HL-60/S4 (cell line): ENCODE results near the gene DTNBP1.

ENCODE experiments used
- in situ Hi-C: fragments of 300-500 bp; cut with MboI; formaldehyde crosslinking; loops from 2 replicates; pipeline ENCODE4 v1.14.3; 2022; ENCODE audit warnings: low sequenced_read_pairs

DTNBP1 gene

DNA sequence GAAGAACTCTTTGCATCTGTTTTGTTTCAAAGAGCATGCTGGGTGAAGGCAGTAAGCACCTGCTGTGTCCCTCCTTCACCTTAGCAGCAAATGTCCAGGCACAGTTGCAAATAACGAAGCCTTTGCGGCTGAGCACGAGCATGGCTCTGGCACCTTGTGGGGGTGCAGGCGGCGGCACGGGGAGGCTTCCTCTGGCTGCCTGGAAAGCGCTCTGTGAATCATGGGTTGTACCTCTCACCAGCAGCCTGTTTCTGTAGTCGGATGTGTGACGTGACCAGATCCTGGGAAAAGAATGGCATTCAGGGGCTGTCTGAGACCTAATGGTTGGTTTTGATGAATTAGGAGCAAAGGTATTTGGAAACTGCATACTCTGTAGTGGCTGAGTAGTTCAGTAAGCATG, 144.8 kb downstream of the DTNBP1 start:
- in situ Hi-C loops = loop anchor here (25.0 kb wide), 1 partner anchor 694 kb away; no protein-coding TSS in a partner anchor

DNA sequence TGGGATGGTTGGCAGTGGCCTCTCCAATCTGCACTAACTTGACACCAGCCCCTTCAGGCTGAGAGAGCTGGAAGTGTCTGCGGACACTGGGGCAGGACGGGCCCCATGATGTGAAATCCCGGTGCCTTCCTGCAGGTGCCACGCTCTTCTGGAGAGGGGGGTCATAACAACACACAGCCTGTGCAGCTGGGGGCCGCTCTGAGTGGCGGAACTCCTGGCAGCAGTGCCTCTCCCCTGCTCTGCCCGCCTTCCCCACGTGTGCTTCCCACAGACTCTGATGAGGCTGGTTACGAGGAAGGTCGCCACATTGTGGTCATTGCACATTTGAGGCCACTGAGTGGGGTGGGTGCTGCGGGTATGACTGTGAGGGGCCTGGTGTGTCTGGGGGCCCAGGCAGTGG, 145.2 kb downstream of the DTNBP1 start:
- in situ Hi-C loops = loop anchor here (25.0 kb wide), 1 partner anchor 695 kb away; no protein-coding TSS in a partner anchor

DNA sequence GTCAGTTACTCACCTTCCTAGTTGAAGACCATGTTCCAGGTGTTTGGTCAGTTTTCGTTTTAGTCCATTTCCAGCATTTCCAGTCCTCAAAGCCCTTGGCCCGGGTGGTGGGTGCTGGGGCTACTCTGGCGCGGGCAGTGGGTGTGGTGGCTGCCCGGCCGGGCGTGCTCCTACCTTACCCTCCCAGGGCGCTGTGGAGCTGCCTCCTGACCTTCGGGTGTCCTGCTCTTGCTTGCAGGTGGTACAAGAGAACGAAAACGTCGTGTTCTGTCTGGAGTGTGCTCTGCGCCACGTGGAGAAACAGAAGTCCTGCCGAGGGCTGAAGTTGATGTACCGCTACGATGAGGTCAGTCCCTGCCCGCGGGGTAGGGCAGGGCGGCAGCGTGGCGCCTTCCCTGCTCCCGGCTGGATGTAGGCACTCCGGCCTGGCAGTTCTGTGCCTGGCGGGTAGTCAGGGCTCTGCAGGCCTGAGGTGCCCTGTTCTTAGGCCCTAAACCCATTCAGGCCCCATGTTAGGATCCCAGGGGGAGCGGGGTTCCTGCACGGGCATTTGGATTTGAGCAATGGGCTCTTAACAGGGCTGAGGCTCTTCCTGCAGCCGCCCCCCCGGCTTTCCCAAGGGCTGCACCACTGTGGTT, 145.8 kb downstream of the DTNBP1 start:
- in situ Hi-C loops = loop anchor here (25.0 kb wide), 1 partner anchor 695 kb away; no protein-coding TSS in a partner anchor

DNA sequence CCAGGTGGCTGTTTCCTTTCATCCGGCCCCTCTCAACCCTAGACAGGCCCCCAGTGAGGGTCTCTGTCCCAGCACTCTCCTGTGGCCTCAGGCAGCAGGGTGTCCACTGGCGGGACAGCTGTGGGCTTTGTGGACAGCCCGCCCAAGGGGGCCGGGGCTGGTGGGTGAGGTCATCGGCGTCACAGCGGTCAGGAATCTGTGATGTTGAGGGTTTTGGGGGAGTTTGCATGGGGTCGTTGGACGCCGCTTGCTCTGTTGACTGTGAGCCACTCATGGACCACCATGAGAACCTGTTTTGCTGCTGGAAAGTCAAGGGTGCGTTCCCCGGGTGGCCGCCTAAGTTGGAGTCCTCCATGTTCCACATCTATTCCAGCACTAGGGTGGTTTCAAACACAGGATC, 146.4 kb downstream of the DTNBP1 start:
- in situ Hi-C loops = loop anchor here (25.0 kb wide), 1 partner anchor 696 kb away; no protein-coding TSS in a partner anchor

DNA sequence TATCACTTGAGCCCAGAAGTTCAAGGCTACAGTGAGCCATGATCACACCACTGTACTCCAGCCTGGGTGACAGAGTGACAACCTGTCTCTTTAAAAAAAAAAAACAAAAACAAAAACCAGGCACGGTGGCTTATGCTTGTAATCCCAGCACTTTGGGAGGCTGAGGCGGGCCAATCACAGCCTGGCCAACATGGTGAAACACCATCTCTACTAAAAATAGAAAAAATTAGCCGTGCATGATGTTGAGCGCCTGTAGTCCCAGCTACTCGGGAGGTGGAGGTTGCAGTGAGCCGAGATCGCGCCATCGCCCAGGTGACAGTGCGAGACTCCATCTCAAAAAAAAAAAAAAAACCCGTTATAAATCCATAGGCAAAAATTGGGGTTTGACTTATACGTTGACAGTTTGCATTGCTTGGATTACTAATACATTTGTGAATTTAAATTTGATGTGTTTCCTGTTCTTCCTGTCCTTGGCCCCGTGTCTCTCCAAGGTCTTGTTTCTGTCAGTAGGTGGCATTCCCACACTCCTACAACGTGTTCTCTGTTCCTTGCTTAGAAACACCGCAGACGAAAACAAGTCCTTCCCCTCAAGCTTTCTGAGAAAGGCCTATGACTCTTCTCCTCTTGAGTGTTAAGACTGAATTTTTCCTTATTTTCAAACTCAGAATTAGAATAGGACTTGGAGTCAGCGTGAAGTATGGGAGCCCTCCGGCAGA, 147.0 kb downstream of the DTNBP1 start:
- in situ Hi-C loops = loop anchor here (25.0 kb wide), 1 partner anchor 696 kb away; no protein-coding TSS in a partner anchor

DNA sequence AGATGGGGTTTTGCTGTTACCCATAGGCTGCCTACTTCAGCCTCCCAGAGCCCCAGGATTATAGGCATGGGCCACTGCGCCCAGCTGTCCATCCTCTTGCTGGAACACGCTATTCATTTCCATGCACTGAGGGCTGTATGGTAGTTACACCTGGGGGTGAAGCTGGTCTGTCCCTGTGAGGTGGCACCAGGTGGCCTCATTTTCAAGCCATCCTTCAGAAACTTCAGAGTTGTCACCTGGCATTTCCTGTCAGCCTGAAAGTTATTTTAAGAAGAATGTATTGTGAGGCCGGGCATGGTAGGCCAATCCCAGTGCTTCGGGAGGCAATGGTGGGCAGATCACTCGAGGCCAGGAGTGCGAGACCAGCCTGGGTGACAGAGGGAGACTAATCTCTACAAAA, 147.6 kb downstream of the DTNBP1 start:
- in situ Hi-C loops = loop anchor here (25.0 kb wide), 1 partner anchor 697 kb away; no protein-coding TSS in a partner anchor

DNA sequence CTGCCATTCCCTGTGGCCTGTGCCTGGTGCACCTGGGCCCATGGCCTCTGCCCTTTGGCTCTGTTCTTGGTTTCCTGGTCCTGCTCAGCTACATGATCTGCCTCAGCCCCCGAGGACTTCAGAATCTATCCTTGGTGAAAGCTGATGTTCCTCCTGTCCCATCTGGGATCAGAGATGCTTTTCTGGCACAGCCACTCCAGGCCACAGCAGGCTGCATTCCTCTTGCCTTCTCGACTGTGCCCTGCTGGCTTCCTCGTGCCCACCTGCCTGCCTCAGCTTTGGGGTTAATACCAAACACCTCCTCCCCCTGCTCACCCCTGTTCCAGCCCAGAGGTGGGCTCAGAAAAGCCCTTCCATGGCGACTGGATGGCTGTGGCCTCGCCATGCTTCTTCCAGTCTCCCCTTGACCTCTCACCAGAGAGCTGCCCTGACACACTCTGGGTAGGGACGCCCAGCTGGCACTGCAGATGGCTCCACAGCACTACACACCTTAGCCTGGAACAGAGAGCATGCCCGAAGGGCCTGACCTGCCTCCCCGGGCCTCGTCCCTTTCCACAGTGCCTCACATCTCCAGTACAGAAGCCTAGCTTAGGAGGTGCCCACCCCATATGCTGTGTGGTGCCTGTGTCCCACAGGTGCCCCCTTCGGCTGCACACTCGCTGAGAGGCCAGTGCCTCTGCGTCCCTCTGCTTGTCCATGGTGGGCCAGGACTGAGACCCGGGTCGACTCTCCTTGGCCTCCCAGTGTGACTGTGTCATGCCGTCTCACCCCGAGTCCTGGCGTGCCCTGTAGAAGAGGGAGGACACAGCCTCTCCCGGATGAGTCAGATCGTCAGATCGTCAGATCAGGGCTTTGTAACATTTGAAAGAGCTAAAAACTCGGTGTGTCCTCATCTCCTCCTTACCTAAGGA, 148.8 kb downstream of the DTNBP1 start:
- in situ Hi-C loops = loop anchor here (25.0 kb wide), 1 partner anchor 698 kb away; no protein-coding TSS in a partner anchor

DNA sequence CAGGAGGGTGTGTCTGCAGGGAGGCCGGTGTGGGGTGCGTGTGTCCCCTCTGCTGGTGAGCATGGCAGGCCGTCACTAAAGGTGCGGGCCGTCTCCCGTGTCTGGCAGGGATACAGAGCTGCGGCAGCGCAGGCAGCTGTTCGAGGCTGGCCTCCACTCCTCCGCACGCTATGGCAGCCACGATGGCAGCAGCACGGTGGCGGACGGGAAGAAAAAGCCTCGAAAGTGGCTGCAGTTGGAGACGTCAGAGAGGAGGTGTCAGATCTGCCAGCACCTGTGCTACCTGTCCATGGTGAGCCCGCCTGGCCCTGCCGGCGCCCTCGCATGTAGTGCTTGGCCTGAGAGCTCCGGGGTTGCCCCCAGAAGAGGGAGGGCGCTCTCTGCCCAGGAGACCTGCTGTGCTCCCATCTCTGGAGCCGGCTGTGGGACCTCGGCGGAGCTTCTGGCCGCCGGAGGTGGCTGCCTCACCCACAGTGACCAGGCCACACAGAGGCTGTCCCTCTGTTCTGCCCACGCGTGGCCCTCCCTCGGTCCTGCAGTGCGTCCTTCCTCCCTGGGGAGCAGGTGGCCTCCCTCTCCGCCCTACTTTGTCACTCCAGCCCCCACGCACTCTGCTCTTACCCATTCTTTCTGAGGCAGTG, 149.6 kb downstream of the DTNBP1 start:
- in situ Hi-C loops = loop anchor here (25.0 kb wide), 1 partner anchor 699 kb away; no protein-coding TSS in a partner anchor

DNA sequence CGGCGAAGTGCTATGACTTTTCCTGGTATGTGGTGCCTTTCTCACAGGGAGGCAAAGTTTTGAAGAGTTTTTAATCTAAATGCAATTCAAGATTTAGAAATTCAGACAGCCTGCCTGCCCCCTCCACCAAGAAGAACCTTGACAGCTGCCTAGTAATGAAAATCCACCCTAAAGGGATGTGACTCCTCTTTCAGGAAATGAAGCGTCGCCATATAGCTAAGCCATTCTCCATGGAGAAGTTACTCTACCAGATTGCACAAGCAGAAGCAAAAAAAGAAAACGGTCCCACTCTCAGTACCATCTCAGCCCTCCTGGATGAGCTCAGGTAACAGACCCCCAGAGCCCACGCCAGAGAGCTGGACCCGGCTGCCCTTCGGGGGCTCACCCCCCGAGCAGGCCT, 150.1 kb downstream of the DTNBP1 start:
- in situ Hi-C loops = loop anchor here (25.0 kb wide), 1 partner anchor 700 kb away; no protein-coding TSS in a partner anchor

DNA sequence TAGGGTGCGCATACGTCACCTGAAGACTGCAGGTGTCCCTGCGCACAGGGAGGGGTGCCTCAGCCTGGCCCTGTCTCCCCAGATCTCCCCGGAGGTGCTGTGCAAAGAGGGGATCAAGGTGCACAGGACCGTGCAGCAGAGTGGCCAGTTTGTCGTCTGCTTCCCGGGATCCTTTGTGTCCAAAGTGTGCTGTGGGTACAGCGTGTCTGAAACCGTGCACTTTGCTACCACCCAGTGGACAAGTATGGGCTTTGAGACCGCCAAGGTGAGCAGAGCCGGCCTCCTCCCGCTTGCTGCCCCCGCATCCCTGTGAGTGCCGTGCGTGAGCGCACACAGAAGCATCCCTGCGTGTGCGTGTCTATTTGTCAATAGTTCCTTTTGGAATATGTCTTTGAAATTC, 150.7 kb downstream of the DTNBP1 start:
- in situ Hi-C loops = loop anchor here (25.0 kb wide), 1 partner anchor 700 kb away; no protein-coding TSS in a partner anchor

DNA sequence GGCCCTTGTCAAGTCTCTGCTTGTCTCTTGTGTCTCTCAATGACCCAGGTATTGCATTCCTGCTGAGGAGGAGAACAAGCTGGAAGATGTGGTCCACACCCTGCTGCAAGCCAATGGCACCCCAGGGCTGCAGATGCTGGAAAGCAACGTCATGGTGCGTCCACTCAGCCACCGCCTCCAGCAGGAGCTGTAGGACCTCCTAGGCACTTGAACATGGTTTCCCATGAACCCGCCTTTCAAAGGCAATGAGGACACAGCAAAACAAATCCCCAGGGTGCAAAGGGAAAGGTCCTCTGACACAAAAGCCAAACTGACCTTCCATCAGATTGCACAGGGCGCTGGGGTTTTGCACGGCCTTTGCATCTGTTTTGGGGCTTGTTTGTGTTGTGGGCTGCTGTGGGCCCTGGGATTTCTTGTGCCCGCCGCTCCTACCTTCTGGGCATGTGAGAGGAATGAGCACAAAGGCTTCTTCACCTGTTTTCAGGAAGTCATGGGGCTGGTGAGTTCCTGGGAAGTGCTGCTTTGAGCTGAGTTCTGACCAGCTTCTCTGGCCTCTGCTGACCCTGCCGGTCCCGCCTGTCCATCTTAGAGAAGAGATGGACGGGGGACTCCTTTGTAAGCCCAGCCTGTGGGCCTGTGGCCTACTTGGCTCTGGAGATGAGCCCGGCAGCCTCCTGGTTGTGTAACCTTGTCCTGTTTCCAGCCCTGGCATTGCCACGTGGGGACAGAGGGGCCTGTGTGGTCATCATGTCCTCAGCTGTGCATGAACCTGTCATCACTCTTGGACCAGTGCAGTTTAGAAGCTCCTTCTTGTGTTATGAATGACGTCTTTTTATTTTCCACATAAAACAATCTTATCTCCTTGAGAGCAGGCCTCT, 151.3 kb downstream of the DTNBP1 start:
- in situ Hi-C loops = loop anchor here (25.0 kb wide), 1 partner anchor 701 kb away; no protein-coding TSS in a partner anchor

DNA sequence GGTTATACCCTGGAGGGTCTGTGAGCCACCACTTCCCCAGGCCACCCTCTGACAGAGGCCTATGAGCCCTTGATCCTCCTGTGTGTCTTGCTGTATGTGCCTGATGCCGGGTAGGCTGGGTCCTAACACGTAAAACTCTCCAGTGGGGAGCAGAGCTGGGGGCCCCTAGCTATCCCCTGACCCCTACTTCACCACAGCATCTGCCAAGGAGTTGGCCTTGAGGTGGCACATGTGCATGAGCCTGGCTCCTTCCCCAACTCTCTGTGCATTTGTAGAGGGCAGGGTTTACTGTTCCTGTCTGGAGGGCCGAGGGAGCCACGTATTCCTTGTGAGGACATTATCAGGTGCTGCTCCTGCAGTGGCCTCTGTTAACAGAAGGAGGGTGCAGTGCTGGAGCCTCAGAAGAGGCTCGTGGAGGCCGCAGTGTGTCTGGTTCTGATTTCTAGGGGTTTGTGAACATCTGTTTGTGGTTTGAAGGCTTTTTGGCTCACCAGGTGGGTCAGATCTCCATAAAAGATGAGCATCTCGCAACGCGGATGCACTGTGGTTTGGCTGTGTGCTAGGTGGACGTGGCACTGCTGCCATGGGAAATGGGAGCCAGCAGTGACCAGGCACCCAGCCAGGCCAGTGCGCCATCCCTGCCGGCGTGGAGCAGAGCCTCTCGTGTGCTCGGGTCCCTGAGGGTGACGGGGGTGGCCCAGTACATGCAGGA, 152.1 kb downstream of the DTNBP1 start:
- in situ Hi-C loops = loop anchor here (25.0 kb wide), 1 partner anchor 702 kb away; no protein-coding TSS in a partner anchor

DNA sequence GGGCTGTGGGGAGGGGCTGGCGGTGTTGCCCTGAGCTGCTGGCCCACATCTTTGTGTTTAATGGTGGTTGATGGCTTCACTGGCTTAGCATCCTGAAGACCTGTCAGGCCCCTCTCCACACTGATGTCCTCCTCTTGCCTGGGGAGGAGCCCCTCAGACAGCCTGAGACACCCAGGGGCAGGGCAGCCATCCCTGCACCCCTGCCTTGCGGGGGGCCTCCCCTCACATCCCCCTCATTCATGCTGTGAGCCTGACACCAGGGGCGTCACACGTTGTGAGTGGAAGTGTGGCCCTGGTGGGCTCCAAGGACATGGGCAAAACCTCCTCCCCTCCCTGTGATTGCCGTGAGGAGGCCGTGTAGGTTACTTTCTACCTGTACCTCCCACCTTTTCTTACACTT, 152.7 kb downstream of the DTNBP1 start:
- in situ Hi-C loops = loop anchor here (25.0 kb wide), 1 partner anchor 702 kb away; no protein-coding TSS in a partner anchor

DNA sequence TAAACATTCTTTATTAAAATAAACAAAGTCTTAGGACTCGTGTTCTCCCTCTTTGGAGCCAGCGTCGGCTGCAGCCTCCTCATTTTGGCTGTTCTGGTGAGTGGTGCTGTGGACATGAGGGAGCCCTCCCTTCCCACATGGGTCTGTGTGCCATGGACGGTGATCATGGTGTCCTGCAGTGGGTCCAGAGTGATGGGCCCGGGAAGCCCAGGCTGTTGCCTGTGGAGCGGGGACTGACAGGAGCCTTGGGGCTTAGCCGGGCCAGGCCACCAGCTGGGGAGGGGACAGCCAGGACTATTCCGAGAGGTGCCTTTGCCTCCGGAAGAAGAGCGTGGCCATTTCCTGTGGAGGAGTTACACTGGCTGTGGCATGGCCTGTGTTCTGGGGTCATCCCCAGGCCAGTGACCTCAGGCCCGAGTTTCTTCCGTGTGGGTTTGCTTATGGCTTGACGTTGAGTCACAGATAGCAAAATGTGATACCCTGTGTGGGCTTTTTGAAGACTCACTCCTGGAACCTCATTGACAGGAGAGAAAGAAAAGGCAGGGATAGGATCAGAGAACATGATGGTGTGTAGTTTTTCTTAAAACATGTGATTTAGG, 153.4 kb downstream of the DTNBP1 start:
- in situ Hi-C loops = loop anchor here (25.0 kb wide), 1 partner anchor 703 kb away; no protein-coding TSS in a partner anchor

DNA sequence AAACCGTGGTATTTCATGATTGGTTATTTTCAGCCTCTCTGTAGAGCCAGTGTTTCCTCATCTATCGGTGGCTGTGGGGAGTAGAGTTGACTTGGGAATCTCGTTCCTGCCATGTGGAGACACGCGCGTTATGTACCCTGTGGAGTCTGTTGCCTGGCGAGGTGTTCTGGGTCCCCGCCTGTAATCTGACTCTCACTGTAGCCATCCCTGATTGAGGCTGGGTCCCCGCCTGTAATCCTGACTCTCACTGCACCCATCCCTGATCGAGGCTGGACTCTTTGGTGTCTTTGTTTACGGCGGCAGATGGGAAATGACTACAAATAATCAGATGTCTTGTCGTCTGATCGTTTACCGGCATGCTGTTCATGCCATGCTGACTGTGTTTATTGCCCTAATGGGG, 153.9 kb downstream of the DTNBP1 start:
- in situ Hi-C loops = loop anchor here (25.0 kb wide), 1 partner anchor 703 kb away; no protein-coding TSS in a partner anchor

DNA sequence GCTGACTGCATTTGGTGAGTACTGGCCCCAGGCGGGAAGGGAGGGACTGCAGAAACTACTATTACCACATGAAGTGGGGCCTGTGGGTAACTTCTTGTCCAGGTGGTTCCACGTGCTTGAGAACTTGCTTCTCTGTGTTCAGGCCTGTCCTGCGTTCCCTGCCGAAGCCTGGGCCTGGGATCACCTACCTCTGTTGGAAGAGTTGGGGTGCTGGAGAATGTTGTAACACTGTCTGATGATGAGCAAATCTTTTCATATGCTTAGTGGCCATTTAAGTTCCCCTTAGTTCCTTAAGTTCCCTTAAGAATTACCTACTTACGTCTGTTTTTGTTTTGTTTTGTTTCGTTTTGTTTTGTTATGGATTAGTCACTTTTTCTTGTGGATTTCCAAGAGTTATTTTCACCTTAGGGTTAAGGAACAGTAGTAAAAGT, 154.4 kb downstream of the DTNBP1 start:
- in situ Hi-C loops = loop anchor here (25.0 kb wide), 1 partner anchor 704 kb away; no protein-coding TSS in a partner anchor

DNA sequence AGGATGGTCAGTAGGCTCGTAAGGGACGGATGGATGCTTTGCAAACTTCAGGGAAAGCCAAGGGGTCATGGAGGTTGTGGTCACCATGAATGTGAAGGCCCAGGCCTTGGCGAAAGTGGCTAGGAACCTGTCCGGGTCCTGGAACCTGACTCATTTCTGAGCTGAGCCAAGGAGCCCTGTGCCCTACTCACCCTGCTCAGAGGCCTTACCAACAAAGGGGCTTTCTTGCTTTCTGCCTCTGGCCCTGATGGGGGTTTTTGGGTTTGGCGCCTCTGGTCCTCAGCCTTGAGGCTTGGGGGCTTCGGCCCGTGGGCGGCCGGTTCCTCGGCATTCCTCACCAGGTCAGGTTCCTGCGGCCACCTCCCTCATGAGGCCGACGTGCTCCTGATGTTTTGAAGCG, 155.1 kb downstream of the DTNBP1 start:
- in situ Hi-C loops = loop anchor here (25.0 kb wide), 1 partner anchor 705 kb away; no protein-coding TSS in a partner anchor

DNA sequence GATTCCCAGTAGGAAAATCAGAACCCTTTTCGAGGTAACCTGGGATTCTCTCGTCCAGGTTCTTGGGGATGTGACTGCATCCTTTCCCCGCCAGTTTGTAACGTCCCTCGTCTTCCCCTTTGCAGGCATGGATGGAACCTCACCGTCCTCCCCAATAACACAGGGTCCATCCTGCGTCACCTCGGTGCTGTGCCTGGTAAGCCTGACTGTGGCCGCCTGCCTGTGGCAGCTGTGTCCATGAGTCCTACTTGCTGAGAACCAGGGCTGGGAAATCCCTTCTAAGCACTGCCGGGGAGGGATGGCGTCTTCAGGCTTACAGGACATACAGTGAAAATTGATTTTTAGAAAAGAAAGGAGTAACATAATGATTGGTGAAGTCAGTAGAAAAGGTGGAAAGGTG, 155.6 kb downstream of the DTNBP1 start:
- in situ Hi-C loops = loop anchor here (25.0 kb wide), 1 partner anchor 705 kb away; no protein-coding TSS in a partner anchor
